ENCODE data around the gene IRAK3. TPM values are rescaled to one million over a fixed set of nuclear protein-coding genes. Genes with fewer than 3 reads are reported as not detected.
A peak's percentile ranks its signal among the peaks of the same experiment; 100 is the strongest.

IRAK3 gene
- total RNA-seq, 1 donor from 2014 or later = 7.1 TPM

DNA sequence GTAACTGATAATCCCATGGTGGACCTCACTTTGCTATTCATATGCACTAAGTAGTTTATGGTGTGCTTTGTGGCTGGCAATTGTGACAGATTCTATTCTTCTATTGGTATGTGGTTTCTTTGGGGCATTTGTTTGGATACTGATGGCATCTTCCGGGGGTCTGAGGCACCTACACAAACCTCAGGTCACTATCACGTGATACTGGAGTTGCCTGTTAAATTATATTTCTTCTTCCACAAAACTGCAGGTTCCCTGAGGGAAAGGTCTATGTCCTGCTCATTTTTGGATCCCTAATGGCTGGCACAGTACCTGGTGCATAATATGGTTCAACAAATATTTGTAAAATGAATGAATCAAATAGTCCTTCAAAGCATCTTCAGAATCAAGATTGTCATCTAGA is 63.8 kb downstream of the IRAK3 start:
- DNase-seq (ENCODE audit: low spot score) = no peak

DNA sequence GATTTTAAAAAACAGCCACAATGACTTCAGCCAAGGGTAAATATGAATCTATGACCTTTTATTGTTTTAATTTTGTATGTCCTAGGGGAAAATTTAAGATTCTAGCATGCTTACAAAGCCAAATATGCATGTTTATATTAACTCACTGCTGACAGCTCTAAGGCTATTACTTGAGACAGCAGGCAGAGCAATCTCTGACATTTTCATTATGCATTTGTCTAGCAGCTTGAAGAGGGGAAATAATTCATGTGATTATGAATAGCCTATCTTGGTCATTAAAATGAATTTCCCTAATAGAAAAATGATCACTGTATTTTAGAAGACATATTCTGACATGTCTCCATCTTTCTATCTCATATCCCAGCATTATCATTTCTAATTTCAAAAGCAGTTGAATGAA is 66.7 kb downstream of the IRAK3 start:
- no peak for DNase-seq (ENCODE audit: low spot score)

DNA sequence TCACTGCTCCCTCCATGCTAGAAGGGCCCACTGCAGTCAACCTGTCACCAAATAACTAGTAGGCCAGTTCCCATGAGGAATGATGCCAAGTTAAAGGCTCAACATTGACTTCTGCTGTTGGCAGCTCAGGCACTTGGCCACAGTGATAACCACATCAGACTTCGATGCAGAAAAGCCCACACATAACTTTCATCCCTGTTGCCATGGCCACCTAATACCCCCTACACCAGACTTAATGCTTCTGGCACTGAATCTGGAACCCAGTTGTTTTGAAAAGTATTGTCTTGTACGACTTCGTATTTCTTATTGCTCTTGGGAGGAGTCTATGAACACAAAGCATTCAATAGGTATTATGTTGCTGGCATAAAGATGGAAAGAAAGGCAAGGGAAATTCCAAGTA is 69.0 kb downstream of the IRAK3 start:
- DNase-seq (ENCODE audit: low spot score) = no peak

DNA sequence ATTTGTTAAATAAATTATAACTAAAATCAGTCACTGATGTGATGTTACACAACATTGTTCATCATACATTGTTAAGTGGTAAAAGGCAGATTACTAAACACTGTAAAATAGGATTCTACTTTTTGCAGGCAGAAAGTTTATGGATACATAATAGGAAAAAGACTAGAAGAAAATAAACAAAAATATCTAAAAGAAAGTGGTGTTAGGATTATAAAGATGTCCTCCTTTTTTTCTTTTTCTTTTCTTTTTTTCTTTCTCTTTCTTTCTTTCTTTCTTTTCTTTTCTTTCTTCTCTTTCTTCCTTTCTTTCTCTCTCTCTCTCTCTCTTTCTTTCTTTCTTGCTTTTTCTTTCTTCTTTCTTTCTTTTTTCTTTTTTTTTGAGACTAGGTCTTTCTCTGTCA is 73.7 kb downstream of the IRAK3 start:
- no peak for DNase-seq (ENCODE audit: low spot score)

DNA sequence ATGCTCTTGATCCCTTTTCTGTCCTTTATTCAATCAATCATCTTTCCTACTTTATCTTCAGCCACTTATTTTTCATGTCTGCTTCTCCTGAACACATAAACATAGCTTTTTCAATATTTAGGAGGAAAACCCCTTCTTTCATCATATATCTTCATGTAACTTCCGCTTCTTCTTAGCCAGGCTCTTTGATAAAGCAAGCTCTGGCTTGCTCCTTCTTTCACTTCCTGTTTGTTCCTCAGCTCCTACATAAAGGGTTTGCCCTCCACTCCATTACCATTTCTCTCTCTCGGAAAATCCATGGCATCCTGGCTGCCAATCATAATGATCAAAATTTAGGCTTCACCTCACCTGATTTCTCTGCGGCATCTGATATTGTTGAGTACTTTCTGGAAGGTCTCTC is 79.5 kb downstream of the IRAK3 start:
- no peak for DNase-seq (ENCODE audit: low spot score)

DNA sequence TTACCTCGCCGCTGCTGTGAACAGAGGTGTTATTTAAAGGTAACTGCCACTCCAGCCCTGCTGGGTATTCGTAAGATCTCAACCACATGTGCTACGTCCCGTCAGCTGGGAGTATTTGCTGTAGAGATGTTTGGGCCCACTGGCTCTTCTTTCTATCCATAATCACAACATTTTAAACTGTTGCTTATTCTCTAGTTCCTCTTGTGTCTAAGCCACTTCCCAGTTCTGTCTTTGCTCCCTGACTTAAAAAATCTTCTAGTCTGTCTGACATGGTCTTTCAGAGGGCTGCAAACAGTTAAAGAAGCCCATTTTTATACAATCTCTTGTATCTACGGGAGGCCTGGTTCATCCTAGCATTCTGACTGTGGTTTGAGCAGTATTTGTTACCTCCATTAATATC is 80.1 kb downstream of the IRAK3 start:
- DNase-seq (ENCODE audit: low spot score) = no peak

DNA sequence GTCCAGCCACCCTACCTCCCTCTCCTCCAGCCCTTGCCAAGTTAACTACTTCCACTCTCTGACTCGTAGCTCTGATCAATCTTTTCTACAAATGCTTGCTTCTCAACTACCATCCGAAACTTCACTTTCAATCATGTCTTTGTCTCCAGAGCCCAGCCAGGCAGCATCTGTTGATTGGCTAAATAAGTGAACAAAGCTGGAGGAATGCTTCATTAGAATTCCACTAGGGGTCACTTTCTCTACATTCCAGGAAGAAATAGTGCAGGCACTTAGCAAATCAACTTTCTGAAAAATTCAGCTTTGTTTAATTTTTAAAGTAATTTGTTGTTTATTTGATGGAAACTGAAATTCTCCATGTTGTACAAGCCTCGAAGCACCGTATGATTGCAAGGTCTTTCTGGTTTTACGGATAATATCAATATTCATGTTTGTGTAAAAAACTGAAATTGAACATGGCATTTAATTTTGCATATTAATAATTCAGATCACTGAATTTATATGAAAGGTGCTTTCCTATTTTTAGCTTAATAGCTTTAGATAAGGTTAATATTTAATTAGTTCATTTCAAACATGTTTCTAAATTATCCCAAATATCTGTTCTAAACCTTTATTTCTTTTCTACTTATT is 80.9 kb downstream of the IRAK3 start:
- no peak for DNase-seq (ENCODE audit: low spot score)

DNA sequence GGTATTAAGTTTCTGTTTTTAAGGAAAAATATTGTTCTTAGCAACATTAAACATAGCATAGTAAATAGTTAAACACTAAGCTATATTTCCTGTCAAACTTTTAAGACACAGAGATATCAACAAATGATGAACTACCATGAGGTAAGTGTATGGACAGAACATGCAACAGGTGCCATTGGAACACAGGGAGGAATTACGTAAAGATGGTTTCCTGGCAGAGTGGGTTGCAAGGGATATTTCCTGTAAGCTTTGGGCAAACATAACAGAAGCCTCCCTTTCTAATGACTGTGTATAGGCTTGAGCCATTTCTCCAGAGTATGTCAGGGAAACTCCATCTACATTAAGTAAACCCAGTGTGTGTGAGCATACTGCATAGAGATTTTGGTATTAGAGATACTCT is 81.6 kb downstream of the IRAK3 start:
- DNase-seq (ENCODE audit: low spot score) = no peak

DNA sequence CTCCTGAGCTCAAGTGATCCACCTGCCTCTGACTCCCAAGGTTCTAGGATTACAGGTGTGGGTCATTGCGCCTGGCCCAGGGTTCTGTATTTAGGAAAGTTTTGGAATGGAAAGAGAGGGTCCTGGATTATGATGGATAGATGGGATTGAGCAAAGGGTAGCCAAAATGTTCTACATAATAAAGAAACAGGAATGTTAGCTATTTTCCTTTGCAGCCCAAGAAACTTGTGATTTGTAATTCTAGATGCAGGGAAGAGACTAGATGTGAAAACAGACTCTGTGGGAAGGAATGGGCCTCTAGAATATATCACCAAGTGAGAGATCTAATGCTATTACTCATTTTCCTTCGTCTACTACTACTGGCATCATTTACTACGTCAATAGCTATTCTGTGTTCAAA is 83.6 kb downstream of the IRAK3 start:
- no peak for DNase-seq (ENCODE audit: low spot score)

DNA sequence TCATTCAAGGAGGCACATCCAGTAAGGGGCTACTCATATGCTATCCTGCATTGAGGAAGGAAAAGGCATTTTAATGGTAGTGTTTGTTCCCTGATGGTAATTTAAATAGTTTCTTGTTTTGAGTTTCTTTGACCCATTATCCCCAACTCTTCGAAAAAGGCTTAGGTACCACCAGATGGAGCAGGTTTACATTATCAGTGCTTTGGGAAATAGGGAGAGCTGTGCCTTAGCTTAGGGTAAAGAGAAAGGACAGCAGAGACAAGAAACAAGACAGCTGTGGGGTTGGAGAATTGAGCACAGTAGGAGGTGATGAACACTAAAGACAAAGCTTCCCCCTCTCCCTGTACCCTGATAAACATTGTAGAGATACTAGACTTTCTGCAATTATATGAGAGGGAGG is 84.1 kb downstream of the IRAK3 start:
- DNase-seq (ENCODE audit: low spot score) = no peak

DNA sequence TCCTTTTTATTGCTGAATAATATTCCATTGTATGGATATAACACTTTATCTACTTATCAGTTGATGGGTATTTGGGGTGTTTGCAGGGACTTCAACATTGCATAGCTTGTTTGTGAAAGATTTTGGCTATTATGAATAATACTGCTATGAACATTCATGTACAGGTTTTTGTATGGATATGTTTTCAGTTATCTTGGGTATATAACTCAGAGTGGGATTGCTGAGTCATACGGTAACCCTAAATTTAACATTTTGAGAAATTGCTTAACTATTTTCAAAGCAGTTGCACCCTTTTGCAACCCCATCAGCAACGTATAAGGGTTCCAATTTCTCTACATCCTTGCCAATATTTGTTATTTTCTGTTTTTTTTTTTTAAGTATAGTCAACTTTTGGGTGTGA is 86.0 kb downstream of the IRAK3 start:
- no peak for DNase-seq (ENCODE audit: low spot score)

DNA sequence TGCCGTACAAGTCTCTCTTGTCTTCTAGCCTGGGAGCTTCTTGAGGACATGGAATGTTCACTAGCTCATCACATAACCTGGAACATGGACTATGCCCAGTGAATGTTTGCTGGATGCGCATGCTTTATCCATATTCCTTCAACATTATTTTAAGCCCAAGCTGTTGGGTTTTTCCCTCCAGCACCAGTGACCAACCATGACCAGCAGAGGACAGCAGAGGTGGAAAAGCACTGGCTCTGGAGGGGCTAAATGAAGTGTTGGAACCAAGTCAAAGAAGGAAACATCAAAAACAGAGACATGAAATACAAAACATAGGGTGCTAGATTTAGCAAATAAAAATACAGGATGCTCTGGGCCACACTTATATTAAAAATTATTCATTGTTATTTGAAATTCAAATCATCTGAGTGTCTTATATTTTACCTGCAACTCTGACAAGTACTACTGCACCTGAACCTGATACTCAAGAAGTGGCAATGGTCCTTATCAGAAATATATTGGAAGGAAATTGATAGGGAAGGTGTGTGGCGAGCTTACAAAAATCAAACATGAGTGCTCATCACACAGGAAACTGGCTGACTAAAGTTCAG is 90.2 kb downstream of the IRAK3 start:
- DNase-seq (ENCODE audit: low spot score) = no peak

DNA sequence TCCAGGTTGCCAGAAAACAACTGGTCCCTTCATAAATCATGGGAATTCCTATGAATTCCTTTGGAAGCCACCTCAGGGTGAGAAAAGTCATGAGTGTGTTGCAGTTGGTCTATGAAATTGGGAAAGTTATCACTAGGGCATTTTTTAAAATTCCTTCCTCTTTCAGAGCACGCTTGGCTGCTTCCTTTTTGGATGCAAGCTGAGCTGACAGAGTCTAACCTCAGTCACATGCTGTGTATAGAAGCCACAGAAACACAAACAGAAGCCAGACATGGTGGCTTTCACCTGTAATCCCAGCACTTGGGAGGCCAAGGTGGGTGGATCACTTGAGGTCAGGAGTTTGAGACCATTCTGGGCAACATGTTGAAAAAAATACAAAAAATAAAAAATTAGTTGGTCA is 91.5 kb downstream of the IRAK3 start:
- DNase-seq (ENCODE audit: low spot score) = no peak

DNA sequence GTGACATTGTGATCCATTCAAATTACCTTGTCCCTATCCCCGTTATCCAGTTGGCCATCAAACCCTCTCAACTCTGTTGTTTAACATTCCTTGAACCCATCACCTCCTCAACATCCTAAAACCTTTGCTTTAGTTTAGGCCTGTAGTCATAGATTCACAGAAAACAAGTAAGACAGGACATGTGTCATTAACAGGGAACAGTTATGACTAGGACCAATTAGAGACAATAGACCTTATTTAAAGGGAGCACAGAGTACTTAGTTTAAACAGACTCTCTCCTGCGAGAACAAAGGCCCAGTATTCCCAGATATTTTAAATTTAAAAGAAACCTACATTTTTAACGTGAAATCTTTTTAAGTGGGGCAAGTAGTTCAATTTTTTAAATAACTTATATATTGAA is 93.2 kb downstream of the IRAK3 start:
- DNase-seq (ENCODE audit: low spot score) = no peak

DNA sequence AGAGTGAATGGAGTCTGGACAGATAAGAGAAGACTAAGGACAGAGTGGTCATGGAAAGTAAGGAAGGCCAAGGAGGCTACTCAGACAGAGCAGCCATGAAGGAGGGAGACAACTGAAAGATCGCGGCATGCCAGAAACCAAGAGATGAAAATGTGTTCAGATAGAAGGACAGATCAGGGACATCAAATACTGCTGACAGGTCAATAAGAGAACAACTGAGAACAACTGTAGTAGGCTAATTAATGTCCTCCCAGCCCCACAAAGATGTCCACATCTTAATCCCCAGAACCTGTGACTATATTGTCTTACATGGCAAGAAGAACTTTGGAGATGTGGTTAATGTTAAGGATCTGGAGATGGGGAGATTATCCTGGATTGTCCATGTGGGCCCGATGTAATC is 98.3 kb downstream of the IRAK3 start:
- DNase-seq (ENCODE audit: low spot score) = no peak

DNA sequence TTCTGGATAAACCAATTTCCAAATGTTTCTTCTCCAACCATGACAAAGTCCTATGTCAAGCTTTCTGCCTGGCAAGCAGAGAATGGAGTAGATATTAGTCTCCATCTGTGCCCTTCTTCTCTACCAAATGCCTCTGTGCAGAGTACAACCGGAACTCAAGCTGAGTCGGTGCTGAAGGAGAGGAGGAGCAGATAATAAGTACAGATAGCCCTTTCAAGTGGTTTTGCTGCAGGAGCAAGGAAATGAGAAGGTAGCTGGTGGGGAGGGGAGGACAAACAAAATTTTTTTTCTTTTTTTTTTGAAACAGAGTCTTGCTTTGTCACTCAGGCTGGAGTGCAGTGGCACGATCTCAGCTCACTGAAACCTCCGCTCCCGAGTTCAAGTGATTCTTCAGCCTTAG is 99.1 kb downstream of the IRAK3 start:
- no peak for DNase-seq (ENCODE audit: low spot score)

DNA sequence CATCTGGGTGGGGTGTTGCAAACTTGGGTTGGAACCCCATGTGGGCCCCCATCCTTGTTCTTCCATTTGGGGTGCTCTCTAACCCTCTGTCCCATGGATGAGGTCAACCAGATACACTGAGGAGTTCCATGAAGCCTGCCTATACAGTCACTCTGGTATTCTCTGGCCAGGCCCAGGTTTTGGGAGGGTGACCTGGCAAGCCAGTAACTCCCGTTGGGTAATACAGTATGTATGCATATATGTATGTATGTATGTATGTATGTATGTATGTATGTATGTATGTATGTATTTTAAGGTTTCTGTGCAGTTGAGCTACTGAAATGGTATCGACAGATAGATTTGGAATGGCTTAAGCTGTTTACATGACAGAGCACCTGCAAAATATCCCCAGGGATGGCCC is 100.5 kb downstream of the IRAK3 start:
- DNase-seq (ENCODE audit: low spot score) = no peak

DNA sequence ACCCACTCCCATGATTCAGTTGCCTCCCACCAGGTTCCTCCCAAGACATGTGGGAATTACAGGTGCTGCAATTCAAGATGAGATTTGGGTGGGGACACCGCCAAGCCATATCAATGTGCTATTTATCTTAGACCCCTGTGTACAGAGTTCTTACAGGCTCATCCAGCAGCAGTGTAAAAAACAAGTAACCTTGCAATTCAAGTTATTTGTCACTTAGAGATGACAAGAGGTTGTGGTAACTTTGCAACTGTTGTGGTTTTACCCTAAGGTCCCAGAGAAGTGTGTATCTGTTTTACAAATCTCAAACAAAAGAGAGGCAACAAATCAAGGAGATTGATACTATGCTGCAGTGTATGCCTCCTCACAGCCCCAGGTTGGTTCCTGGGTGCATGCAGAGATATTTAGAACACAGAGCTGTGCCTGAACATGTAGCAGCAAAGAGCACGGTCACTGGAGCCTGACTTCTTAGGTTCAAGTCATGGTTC is 101.7 kb downstream of the IRAK3 start:
- DNase-seq (ENCODE audit: low spot score) = no peak

DNA sequence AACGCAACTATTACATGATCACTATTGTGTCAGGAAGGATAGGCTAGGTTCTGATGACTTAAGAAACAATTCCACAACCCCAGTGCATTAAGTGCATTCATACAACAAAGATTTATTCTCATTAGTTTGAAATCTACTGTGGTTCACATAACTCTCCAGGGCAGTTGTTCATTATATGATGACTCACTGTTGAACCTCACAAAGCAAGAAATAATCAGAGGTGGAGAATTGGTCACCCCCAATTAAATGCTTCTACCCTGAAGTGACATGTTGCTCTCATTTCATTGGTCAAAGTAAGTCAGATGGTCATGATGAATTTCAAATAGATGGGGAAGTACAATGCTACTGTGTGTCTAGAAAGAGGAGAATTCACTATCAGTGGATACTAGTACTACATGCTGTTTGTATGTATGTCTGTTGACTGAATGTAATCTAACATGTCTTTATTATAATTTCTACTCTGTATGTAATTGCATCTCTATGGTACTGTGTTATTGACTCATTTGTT is 107.2 kb downstream of the IRAK3 start:
- DNase-seq (ENCODE audit: low spot score) = no peak

DNA sequence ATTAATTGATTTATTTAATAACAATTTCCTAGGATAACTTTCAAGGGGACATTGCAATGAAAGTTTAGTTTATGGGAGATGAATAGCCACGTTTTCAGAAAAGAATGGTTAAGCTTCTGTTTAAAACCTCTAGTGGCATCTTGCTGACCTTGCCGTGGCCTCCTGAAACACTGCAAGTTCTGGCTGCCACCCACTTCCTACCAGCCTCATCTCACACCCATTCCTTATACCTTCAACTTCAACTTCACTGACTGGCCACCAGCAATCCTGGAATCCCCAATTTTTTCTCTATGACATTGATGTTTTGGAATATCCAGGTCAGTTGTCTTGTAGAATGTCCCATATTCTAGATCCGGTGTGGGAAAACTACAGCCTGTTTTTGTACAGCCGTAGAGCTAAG is 108.1 kb downstream of the IRAK3 start:
- DNase-seq (ENCODE audit: low spot score) = no peak

DNA sequence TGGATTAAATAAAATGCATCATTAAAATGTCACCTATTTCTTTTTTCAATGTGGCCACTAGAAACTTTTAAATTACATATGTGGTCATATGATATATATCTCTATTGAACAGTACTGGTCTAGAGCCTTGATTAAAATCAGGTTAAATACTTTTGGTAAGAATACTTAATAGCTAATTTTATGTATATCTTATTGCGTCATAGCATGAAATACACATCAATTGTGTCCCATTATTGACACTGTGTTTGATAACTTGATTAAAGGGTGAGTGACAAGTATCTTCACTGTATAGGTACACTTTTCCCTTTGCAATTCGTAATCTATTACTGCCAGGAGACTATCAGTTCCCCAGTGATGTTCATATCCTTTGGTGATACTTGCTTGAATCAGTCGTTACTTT is 108.9 kb downstream of the IRAK3 start:
- DNase-seq (ENCODE audit: low spot score) = no peak

DNA sequence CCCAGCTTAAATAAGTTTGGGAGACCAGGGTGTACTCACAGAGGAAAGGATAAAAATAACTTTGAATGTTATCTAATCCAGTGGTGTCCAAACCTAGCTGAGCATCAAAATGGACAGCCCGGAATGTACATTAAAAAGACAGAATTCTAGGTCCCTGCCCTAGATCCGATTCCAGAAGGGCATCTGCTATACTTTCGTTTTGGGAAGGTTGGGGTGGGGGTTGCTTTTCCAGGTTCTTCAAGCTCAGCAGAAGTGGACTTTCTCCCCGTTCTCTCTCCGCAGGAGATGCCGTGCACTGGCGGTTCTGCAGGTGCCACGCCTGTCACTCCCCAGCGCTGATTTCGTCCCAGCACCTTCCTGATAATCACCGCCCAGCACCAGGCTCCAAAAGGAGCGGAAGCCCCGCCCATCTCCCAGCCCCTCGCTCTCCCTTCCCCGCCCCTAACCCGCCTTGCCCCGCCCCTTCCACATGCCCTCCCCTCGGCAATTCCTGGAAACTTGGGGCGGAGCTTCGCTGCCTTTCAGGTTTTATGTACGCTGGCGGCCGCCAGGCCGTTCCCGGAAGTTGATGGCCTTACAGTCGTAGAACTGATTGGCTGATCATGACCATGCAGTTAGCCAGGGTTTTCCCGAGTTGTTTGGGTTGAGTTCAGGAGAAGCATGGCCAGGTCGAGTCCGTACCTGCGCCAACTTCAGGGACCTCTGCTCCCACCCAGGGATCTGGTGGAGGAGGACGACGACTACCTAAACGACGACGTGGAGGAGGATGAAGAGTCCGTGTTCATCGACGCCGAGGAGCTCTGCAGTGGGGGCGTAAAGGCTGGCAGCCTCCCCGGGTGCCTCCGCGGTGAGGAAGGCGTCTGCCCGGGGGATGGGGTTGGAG is 113.2 kb downstream of the IRAK3 start, which contains the start of gene HELB:
TSS of gene HELB (plus strand) at position 550 of the 883 bp plus-strand sequence. CDS start at position 661, 111 bp downstream.
- DNase-seq (ENCODE audit: low spot score) = peak; percentile 98

DNA sequence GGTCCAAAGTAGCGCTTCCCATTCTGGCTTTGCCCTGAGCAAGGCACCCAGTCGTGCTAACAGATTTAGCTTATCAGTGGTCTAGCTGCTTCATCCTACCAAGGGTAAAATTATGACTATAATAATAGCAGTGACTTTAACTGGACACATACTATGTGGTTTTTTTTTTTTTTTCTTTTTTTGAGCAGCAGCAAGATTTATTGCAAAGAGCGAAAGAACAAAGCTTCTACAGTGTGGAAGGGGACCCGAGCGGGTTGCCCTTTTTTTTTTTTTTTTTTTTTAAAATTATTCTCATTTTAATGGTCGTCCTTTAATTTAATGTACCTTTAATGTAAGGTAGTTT is 113.8 kb downstream of the IRAK3 start:
- DNase-seq (ENCODE audit: low spot score) = no peak

All from mucosa of gallbladder (tissue), 1 donor.